AML-193 (cell line): ENCODE measurements around the gene PSMD4.

Experiments used
- DNase-seq, 2 experiments: peaks; one replicate each; lab custom pipeline; 2025; lab: John Stamatoyannopoulos, UW

The PSMD4 gene

DNA sequence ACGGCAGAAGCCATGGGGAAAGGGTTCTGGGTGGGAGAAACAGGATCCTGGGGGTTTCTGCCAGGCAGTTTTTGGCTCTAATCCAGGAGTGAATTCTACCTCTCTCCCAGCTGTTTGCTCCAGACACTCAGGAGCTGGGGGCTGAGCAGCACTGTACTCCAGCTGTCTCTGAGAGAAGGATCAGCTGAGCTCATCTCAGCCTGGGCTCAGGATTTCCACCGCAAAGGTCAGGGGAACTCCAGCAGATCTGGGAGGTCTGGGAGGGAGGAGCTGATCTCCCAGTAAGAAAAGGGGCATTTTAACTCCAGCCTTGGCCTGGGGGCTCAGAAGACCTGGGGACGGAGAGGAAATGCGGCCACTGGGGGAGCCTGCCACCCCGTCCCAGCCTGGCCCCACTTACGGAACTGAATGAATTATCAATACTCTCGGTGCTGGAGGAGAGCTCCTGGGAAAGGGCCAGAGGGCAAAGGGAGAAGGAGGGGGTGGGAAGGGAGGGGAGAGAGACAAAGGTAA lies 55.3 kb downstream of the PSMD4 start:
- DNase-seq: no peak

DNA sequence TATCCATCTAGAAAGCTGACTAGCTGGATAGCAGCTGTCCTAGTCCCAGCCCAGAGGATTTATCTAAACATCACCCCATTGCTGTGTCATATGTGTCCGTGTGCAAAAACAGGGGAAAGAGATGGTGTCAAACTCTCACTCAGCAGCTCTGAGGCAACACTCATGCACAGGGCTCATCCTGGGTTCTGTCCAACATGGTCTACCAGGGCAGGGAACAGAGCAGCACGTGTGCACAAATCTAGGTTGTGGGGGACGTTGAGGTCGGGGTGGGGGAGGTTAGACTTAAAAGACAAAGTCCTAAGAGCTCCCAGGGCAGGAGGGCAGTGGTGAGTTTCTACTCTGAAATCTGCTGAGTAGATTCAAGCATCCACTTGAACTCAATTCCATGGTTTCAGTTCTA lies 56.5 kb downstream of the PSMD4 start:
- DNase-seq: no peak

DNA sequence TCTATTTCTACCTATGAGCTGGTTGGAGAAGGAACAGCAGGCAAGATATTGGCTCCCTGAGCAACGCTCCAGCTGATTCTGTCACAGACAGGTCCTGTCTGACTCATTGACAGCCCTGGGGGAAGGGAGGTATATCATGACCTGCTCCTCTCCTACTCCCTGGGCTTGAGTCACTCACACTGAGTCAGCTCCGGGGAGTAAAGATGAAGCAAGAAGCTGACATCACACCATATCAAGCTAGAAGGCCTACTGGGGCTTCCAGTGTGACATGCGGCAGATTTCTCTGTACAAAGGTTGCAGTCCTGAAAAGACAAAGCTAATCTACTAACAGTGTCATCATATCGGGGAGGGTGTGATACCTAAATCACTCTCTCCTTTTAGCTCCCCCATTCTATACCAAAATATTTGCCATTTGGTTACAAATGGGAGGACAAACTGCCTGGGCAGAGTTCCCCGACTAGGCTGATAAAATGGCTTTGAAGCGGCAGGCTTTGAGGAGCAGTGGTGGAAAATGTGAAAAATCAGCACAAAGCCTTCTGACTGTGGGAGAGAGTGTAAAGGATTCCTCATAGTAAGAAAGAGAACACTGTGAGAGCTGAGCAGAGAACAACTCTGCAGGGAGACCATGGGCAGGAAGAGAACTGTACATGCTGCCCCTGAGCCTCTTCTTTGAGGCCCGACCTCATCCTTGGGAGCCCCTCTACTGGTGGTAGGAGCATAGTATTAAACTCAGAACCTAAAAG lies 57.2 kb downstream of the PSMD4 start:
- peak; percentile 64 to 86 for DNase-seq

- no peak for DNase-seq
These were observed 57.9 kb downstream of the PSMD4 start for GRCh38 chr1:151312411-151312810.

- DNase-seq: no peak
These were observed 58.3 kb downstream of the PSMD4 start for GRCh38 chr1:151312826-151313225.

- DNase-seq: no peak
These were observed 59.0 kb downstream of the PSMD4 start for GRCh38 chr1:151313501-151313900.

GRCh38 chr1:151314137-151314875 lies 59.8 kb downstream of the PSMD4 start:
- DNase-seq: no peak

GRCh38 chr1:151315565-151316235 lies 61.2 kb downstream of the PSMD4 start:
- no peak for DNase-seq
